GM19025 (cell line): ENCODE results near the gene VAV1.

Experiments used
- ATAC-seq: cut with Tn5 transposase; IDR thresholded peaks from one replicate; pipeline ENCODE4 v1.9.1; 2021; ENCODE audit warnings: mild to moderate bottlenecking, low read depth, moderate library complexity; ENCODE audit not compliant: unreplicated experiment

The VAV1 gene, protein sequence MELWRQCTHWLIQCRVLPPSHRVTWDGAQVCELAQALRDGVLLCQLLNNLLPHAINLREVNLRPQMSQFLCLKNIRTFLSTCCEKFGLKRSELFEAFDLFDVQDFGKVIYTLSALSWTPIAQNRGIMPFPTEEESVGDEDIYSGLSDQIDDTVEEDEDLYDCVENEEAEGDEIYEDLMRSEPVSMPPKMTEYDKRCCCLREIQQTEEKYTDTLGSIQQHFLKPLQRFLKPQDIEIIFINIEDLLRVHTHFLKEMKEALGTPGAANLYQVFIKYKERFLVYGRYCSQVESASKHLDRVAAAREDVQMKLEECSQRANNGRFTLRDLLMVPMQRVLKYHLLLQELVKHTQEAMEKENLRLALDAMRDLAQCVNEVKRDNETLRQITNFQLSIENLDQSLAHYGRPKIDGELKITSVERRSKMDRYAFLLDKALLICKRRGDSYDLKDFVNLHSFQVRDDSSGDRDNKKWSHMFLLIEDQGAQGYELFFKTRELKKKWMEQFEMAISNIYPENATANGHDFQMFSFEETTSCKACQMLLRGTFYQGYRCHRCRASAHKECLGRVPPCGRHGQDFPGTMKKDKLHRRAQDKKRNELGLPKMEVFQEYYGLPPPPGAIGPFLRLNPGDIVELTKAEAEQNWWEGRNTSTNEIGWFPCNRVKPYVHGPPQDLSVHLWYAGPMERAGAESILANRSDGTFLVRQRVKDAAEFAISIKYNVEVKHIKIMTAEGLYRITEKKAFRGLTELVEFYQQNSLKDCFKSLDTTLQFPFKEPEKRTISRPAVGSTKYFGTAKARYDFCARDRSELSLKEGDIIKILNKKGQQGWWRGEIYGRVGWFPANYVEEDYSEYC

DNA sequence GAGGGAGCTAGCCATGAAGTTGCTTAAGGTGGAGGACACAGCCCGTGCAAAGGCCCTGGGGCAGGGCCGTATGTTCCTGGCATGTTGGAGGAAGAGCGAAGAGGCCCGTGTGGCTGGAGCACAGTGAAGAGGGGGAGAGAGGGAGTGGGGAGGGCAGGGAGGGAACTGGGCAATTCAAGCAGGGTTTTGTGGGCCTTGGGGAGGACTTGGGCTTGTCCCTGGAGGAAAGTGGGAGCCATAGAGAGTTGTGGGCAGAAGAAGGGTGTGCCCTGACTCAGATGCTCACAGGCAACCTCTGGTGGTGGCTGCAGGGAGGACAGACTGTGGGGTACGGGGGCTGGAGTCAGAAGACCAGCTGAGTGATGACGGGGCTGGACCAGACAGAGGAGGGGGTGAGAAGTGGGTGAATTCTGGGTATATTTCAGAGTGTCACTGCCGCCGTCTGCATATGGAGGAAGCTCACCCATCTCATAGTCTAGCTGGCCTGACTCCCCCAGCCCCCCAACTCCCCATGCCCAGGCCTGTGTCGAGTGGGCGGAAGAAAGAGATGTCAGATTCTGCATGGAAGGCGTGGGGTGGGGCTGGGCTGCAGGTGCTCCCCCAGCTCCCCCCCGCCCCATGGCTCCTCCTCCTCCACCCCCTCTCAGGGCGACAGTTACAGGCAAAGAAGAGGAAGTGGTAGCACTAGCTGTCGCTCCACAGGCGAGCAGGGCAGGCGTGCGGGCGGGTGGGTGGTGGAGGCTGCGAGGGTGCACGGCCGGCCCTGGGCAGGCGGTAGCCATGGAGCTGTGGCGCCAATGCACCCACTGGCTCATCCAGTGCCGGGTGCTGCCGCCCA is at the start of gene VAV1:
Gene VAV1, plus strand, starts transcription at position 681 of the 838 bp plus-strand sequence. Its CDS starts 100 bp downstream, at position 781.
- no peak for ATAC-seq

- no peak for ATAC-seq
These were observed 49.3 kb upstream of the VAV1 start for GRCh38 chr19:6723108-6723618.

GRCh38 chr19:6723738-6724137 is 48.8 kb upstream of the VAV1 start:
- ATAC-seq: no peak

GRCh38 chr19:6724631-6725492 is 47.6 kb upstream of the VAV1 start:
- ATAC-seq: no peak

DNA sequence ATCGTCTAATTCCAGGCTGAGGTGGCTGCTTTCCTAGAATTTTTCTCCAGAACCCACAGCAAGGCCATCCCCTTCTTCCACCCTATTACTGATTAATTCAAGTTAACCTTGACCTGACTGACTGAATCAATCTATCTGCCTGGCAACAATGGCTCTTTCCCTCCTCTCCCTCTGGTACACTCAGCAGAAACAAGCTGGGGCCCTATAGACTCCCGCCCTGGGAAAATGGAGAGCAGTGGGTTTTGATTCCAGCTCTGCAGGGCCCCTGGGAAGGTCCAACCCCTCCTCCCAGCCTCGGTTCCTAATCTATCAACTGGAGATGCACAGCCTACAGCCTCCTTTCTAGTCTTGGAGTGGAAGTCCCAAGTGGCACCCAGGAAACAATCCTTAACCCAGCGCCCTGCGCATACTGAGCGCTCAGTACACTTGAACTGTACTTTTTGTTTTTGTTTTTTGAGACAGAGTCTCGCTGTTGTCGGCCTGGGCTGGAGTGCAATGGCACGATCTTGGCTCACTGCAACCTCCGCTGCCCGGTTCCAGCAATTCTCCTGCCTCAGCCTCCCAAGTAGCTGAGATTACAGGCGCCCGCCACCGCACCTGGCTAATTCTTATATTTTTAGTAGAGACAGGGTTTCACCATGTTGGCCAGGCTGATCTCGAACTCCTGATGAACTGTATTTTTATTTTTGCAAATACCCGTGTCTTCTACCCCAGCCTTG is 46.8 kb upstream of the VAV1 start:
- no peak for ATAC-seq

DNA sequence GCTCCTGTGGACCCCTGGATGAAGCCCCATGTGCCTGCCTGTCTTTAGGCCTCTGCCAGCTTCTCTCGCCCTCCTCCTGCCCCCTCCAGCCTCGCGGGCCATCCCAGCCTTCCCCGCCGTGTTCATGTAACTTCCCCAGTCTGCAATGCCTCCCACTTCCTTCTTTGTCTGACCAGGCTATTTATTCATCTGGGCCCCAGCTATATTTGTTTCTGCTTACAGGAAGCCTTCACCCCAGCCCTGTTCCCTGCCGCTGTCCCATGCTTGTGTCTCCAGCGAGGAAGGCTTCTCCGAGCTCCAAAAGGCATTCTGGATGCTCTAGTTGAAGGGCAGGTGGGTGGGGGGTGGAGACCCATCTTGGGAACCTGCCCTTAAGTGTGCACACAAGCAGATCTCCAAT is 44.2 kb upstream of the VAV1 start:
- no peak for ATAC-seq

DNA sequence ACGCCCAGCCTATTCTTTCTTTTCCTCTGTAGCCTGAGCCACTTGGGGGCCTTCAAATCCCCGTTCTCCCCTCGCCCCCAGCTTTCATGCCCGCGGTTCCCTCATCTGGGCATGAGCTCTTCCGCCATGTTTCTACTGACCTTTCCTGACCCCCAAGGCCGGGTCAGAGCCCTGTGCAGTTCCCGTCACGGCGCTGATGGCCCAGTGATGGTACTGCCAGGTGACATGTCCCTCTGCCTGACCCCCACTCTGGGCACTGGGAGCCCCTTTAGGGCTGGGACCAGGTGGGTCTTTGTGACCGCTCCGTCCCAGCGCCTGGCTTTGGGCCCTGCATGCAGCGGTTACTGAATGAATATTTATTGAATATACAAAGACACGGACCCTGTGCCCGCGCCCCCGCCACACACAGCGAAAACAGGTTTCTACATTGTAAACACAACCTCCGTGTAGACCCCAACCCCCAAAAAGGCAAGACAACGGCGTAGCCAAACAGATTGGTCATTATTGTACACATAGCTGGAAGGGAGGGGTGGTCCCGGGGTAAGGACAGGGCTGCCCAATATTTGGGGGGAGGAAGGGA is 42.8 kb upstream of the VAV1 start:
- ATAC-seq: no peak

DNA sequence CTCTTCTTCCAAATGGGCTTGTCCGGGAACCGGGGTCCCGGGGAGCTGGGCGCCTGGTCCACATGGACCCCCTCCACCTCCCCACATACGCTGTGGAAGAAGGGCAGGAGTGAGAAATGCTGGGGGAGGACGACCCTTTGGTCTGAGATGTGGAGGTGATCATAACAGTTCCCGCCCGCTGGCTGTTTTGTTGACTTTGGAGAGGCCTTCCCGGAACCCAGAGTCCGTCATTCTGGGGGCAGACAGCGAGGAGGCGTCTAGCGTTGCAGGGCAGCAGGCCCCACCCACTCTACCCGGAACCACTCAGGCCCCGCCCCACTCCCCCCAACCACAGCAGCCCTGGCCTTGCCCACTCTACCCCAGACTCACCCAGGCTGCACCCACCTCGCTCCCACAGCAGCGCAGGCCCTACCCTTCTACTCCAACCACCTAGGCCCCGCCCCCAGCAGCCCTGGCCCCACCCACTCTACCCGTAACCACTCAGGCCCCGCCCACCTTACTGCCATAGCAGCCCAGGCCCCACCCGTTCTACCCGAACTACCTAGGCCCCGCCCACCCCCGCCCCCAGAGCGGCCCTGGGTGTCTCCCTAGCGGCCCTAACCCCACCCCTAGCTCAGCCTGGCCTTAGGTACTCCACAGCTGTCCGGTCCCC is 42.2 kb upstream of the VAV1 start:
- ATAC-seq: no peak

DNA sequence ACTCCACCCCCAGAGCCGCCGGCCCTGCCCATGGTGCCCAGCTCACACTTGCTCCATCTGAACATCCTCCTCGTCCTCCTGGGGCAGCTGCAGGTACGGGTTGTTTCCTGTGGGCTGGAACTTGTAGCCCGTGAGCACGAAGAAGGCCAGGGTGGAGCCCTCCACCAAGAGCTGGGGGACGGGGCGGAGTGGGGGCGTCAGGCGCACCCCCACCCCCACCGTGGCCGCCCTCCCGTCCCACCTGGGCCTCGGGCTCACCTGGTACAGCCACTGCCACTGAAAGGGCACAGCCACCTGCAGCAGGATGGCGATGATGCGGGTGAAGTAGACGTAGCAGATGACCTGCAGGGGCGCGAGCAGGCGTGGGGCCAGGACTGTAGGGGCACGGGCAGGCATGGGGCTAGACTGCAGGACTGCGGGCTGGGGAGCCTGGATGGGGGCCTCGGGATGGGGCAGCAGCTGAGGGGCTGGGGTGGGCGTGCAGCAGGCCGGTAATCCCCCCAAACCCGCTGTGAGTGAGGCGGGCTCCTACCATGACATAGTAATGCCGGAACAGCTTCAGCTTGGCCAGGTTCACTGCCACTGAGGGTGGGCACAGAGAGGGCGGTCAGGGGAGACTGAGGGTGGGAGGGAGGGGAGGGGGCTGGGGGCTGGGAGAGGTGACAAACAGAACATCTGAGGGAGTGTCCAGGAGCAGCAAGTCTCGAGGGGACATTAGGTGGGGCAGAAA is 41.4 kb upstream of the VAV1 start:
- ATAC-seq: no peak

DNA sequence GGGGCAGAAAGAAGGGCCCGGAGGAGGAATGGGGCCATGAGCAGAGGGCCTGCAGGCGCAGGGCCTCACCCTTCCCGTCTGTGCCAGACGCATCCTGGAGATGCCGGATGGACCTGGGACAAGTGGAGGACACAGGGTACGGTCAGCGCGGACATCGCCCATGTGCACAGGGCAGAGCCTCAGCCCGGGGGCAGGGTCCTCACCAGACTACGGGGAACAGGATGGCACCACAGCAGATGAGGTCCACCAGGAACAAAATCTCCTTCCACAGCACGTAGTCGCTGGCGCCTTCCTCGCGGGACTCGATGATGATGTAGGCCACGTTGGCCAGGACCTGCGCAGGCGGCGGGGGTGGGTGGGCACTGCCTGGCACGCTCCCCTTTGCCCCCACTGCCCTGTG is 40.7 kb upstream of the VAV1 start:
- ATAC-seq: no peak

GRCh38 chr19:6732803-6733337 is 39.6 kb upstream of the VAV1 start:
- ATAC-seq: no peak

GRCh38 chr19:6733338-6734095 is 39.0 kb upstream of the VAV1 start:
- ATAC-seq: no peak

- no peak for ATAC-seq
These were observed 38.3 kb upstream of the VAV1 start for GRCh38 chr19:6734096-6734696.

- ATAC-seq: no peak
These were observed 37.2 kb upstream of the VAV1 start for GRCh38 chr19:6735181-6735911.

- no peak for ATAC-seq
These were observed 36.2 kb upstream of the VAV1 start for GRCh38 chr19:6736169-6736916.
